ENCODE data around the gene HIP1. TPM values are rescaled to one million over a fixed set of nuclear protein-coding genes. Genes with fewer than 3 reads are reported as not detected.

HIP1 gene
- total and polyA plus RNA-seq, 7 experiments from 2014 or later = 0.78 to 14.6 (median 1.7) TPM; not detected in 1

- POLR2A ChIA-PET = interaction anchor here (0.6 kb wide), 1 partner anchor 70 kb away, joined by 3 read pairs; no protein-coding TSS in a partner anchor
- no peak overlapping the region for H3K4me3 Mint-ChIP-seq
- Histone ChIP-seq H3K4me1 (ENCODE audit: control insufficient read depth in 2 of 2, insufficient read depth in 2 of 2, low read length in 2 of 2) (no peaks in the 10 kb centered on the region), H3K27me3 (ENCODE audit: control insufficient read depth in 2 of 2, insufficient read depth in 2 of 2, low read length in 2 of 2) (no peaks in the 10 kb centered on the region), H3K36me3 (ENCODE audit: control insufficient read depth in 2 of 3, insufficient read depth in 3 of 3, low read length in 3 of 3) (no peaks in the 10 kb centered on the region), H3K27ac (ENCODE audit: low read depth, low read length) (no peak overlapping the region), H3K9me3 (ENCODE audit: control insufficient read depth in 2 of 3, low read length in 3 of 3) (no peaks in the 10 kb centered on the region), H3K4me3 (ENCODE audit: low read length) (no peak overlapping the region)
- H3K4me1 Mint-ChIP-seq = peaks cover 0 to 5% (median 4%) of the 10 kb centered on the region in 7 donors
- no peak for DNase-seq
- H3K9me3 Mint-ChIP-seq = no peaks in the 10 kb centered on the region
- H3K36me3 Mint-ChIP-seq = no peaks in the 10 kb centered on the region
- no peaks in the 10 kb centered on the region for H3K27me3 Mint-ChIP-seq
- no peak for ATAC-seq
- CTCF ChIA-PET = no interaction called here
- H3K27ac Mint-ChIP-seq = no peak overlapping the region
- intact Hi-C loops (cut with micrococcal nuclease) = no loop called here
Measured at GRCh38 chr7:75758491-75758890, 19.8 kb upstream of the HIP1 start.

- intact Hi-C loops (cut with micrococcal nuclease) = no loop called here
- Histone ChIP-seq H3K4me1 (ENCODE audit: control insufficient read depth in 2 of 2, insufficient read depth in 2 of 2, low read length in 2 of 2) (no peaks in the 10 kb centered on the region), H3K27ac (ENCODE audit: low read depth, low read length) (no peak overlapping the region), H3K9me3 (ENCODE audit: control insufficient read depth in 2 of 3, low read length in 3 of 3) (no peaks in the 10 kb centered on the region), H3K4me3 (ENCODE audit: low read length) (no peak overlapping the region), H3K27me3 (ENCODE audit: control insufficient read depth in 2 of 2, insufficient read depth in 2 of 2, low read length in 2 of 2) (no peaks in the 10 kb centered on the region), H3K36me3 (ENCODE audit: control insufficient read depth in 2 of 3, insufficient read depth in 3 of 3, low read length in 3 of 3) (no peaks in the 10 kb centered on the region)
- Mint-ChIP-seq H3K4me1 (peaks cover 0 to 5% (median 4%) of the 10 kb centered on the region in 7 donors), H3K27me3 (no peaks in the 10 kb centered on the region), H3K4me3 (no peak overlapping the region), H3K27ac (no peak overlapping the region), H3K36me3 (no peaks in the 10 kb centered on the region), H3K9me3 (no peaks in the 10 kb centered on the region)
- CTCF ChIA-PET = no interaction called here
- ATAC-seq (no peak), DNase-seq (no peak)
- POLR2A ChIA-PET = interaction anchor here (0.6 kb wide), 1 partner anchor 70 kb away, joined by 3 read pairs; no protein-coding TSS in a partner anchor
Measured at GRCh38 chr7:75757860-75758259, 19.1 kb upstream of the HIP1 start.

DNA sequence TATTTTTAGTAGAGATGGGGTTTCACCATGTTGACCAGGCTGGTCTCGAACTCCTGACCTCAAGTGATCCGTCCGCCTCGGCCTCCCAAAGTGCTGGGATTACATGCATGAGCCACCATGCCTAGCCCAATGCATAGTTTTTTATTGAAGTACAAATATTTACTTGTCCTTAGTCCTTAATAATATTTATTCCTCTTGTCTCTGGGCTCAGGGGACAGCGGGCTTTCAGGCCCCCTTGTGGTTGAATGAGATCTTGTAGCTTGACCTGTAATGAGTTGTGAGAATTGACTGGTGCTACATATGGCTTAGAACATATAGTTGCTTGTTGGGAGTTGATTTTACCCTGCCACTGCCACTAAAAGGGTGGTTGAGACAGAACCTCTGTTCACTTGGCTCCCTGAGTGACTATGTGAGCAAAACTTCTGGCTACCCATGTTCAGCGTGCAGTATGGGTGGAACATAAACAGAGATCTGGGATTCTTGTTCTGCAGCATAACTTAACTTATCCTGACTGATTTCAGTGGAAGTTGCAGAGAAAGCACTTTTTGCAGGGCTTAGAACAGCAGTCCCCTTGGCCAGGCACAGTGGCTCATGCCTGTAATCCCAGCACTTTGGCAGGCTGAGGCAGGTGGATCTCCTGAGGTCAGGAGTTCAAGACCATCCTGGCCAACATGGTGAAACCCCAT, 18.4 kb upstream of the HIP1 start:
- intact Hi-C loops (cut with micrococcal nuclease) = no loop called here
- ATAC-seq (no peak), DNase-seq (no peak)
- Mint-ChIP-seq H3K36me3 (no peaks in the 10 kb centered on the region), H3K4me1 (peaks cover 0 to 2% (median under 1%) of the 10 kb centered on the region in 7 donors), H3K27me3 (no peaks in the 10 kb centered on the region), H3K27ac (no peak overlapping the region), H3K9me3 (no peaks in the 10 kb centered on the region), H3K4me3 (no peak overlapping the region)
- Histone ChIP-seq H3K27ac (ENCODE audit: low read depth, low read length) (no peak overlapping the region), H3K4me1 (ENCODE audit: control insufficient read depth in 2 of 2, insufficient read depth in 2 of 2, low read length in 2 of 2) (no peaks in the 10 kb centered on the region), H3K4me3 (ENCODE audit: low read length) (no peak overlapping the region), H3K9me3 (ENCODE audit: control insufficient read depth in 2 of 3, low read length in 3 of 3) (no peaks in the 10 kb centered on the region), H3K27me3 (ENCODE audit: control insufficient read depth in 2 of 2, insufficient read depth in 2 of 2, low read length in 2 of 2) (no peaks in the 10 kb centered on the region), H3K36me3 (ENCODE audit: control insufficient read depth in 2 of 3, insufficient read depth in 3 of 3, low read length in 3 of 3) (no peaks in the 10 kb centered on the region)
- ChIA-PET POLR2A (no interaction called here), CTCF (no interaction called here)

- H3K4me3 ChIP-seq (ENCODE audit: low read length) = no peak overlapping the region
- peaks cover 0 to 2% (median 0%) of the 10 kb centered on the region in 7 donors for H3K4me1 Mint-ChIP-seq
- H3K4me1 ChIP-seq (ENCODE audit: control insufficient read depth in 2 of 2, insufficient read depth in 2 of 2, low read length in 2 of 2) = no peaks in the 10 kb centered on the region
- H3K27me3 Mint-ChIP-seq = no peaks in the 10 kb centered on the region
- no peak overlapping the region for H3K27ac Mint-ChIP-seq
- intact Hi-C loops (cut with micrococcal nuclease) = no loop called here
- no peaks in the 10 kb centered on the region for H3K36me3 Mint-ChIP-seq
- H3K27ac ChIP-seq (ENCODE audit: low read depth, low read length) = no peak overlapping the region
- no peaks in the 10 kb centered on the region for H3K27me3 ChIP-seq (ENCODE audit: control insufficient read depth in 2 of 2, insufficient read depth in 2 of 2, low read length in 2 of 2)
- H3K9me3 ChIP-seq (ENCODE audit: control insufficient read depth in 2 of 3, low read length in 3 of 3) = no peaks in the 10 kb centered on the region
- DNase-seq = no peak
- no peaks in the 10 kb centered on the region for H3K36me3 ChIP-seq (ENCODE audit: control insufficient read depth in 2 of 3, insufficient read depth in 3 of 3, low read length in 3 of 3)
- POLR2A ChIA-PET = no interaction called here
- H3K9me3 Mint-ChIP-seq = no peaks in the 10 kb centered on the region
- H3K4me3 Mint-ChIP-seq = no peak overlapping the region
- no peak for ATAC-seq
- CTCF ChIA-PET = no interaction called here
Measured at GRCh38 chr7:75756206-75756990, 17.7 kb upstream of the HIP1 start.

GRCh38 chr7:75743455-75743859, 4.7 kb upstream of the HIP1 start:
- H3K9me3 ChIP-seq (ENCODE audit: control insufficient read depth in 2 of 3, low read length in 3 of 3) = no peaks in the 10 kb centered on the region
- Mint-ChIP-seq H3K27ac (peak overlapping the region in 1 of 9 donors; percentile 71), H3K9me3 (no peaks in the 10 kb centered on the region), H3K36me3 (no peaks in the 10 kb centered on the region), H3K4me3 (no peak overlapping the region), H3K4me1 (peaks cover 0 to 13% (median 10%) of the 10 kb centered on the region in 7 donors), H3K27me3 (peaks cover 0 to 22% (median 0%) of the 10 kb centered on the region in 5 donors)
- peaks cover 0 to 3% (median 0%) of the 10 kb centered on the region in 3 experiments for H3K36me3 ChIP-seq (ENCODE audit: control insufficient read depth in 2 of 3, insufficient read depth in 3 of 3, low read length in 3 of 3)
- no peak for DNase-seq
- peaks cover 0 to 4% of the 10 kb centered on the region in 2 donors for H3K4me1 ChIP-seq (ENCODE audit: control insufficient read depth in 2 of 2, insufficient read depth in 2 of 2, low read length in 2 of 2)
- no peak for ATAC-seq
- ChIA-PET CTCF (no interaction called here), POLR2A (no interaction called here)
- no peak overlapping the region for H3K4me3 ChIP-seq (ENCODE audit: low read length)
- intact Hi-C loops (cut with micrococcal nuclease) = no loop called here
- H3K27ac ChIP-seq (ENCODE audit: low read depth, low read length) = no peak overlapping the region
- no peaks in the 10 kb centered on the region for H3K27me3 ChIP-seq (ENCODE audit: control insufficient read depth in 2 of 2, insufficient read depth in 2 of 2, low read length in 2 of 2)

- no peaks in the 10 kb centered on the region for H3K27me3 ChIP-seq (ENCODE audit: control insufficient read depth in 2 of 2, insufficient read depth in 2 of 2, low read length in 2 of 2)
- DNase-seq (no peak), ATAC-seq (no peak)
- H3K4me1 Mint-ChIP-seq = peaks cover 0 to 19% (median 14%) of the 10 kb centered on the region in 7 donors
- H3K4me3 ChIP-seq (ENCODE audit: low read length) = no peak overlapping the region
- intact Hi-C loops (cut with micrococcal nuclease) = no loop called here
- H3K27ac Mint-ChIP-seq = peak overlapping the region in 7 of 9 donors; percentile 1 to 91 (median 27)
- H3K4me3 Mint-ChIP-seq = peak overlapping the region in 4 of 10 donors; percentile 1 to 14 (median 2)
- H3K27me3 Mint-ChIP-seq = peaks cover 0 to 39% (median 0%) of the 10 kb centered on the region in 5 donors
- no peaks in the 10 kb centered on the region for H3K9me3 ChIP-seq (ENCODE audit: control insufficient read depth in 2 of 3, low read length in 3 of 3)
- H3K36me3 ChIP-seq (ENCODE audit: control insufficient read depth in 2 of 3, insufficient read depth in 3 of 3, low read length in 3 of 3) = peaks cover 0 to 4% (median 0%) of the 10 kb centered on the region in 3 experiments
- H3K9me3 Mint-ChIP-seq = no peaks in the 10 kb centered on the region
- peaks cover 4 to 15% of the 10 kb centered on the region in 2 donors for H3K4me1 ChIP-seq (ENCODE audit: control insufficient read depth in 2 of 2, insufficient read depth in 2 of 2, low read length in 2 of 2)
- H3K27ac ChIP-seq (ENCODE audit: low read depth, low read length) = no peak overlapping the region
- no peaks in the 10 kb centered on the region for H3K36me3 Mint-ChIP-seq
- ChIA-PET POLR2A (no interaction called here), CTCF (interaction anchor here (0.7 kb wide), 1 partner anchor 390 kb away, joined by 3 read pairs; no protein-coding TSS in a partner anchor)
Measured at GRCh38 chr7:75740846-75741497, 2.2 kb upstream of the HIP1 start.

Measured in naive thymus-derived CD4-positive, alpha-beta T cell (primary cell).